HG03139 (cell line): Measurements from ENCODE around the gene CACNB3.

ENCODE experiments used
- ATAC-seq: cut with Tn5 transposase; IDR thresholded peaks from one replicate; pipeline ENCODE4 v1.9.1; 2021; ENCODE audit not compliant: unreplicated experiment

CACNB3 gene

DNA sequence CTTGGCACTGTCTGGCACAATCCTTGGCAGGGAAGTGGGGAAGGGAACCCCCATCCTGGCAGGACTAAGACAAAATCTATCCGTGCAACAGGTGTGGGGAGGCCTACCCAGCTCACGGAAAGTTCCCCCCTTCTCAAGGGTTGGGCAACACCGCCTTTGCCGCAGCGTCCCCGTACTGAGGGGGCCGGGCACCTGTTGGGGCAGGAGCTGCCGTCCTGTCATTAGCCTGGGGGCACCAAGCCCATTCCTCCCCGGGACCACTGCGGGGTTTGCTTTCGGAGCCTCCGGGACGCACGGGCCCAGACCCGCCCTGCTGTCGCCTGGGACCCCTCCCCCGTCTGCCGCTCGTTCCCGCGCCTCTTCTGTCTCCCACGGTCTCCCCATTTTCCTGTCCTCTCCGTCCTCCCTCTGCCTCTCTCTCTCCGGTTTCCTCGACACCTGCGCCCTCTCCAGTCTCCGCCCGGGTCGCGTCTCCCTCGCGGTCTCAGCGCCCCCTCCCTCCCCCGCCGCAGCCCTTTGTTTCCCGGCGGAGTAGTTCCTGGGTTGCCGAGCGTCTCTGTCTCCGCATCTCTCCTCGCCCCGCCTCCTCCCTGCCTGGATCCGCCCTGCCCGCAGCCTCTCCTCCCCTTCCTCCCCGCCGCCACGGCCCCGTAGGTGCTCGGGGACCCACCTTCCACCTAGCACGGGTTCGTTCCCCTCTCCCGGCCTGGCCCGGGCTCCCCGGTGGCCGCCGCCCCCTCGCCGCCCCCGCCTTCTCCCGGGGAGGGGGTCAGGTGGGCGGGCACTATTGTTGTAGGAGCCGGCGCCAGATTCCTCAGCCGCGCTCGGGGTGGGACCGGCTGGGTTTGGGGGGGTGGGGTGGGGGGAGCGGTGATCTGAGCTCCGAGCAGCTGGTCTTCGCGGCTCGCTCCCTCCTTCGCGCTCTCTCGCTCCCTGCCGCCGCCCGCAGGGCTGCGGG, at the start of gene CACNB3:
Gene CACNB3 (plus strand): TSS at position 624 of the 958 bp plus-strand sequence. CDS start 434 bp downstream, outside the sequence.
- ATAC-seq: no peak

DNA sequence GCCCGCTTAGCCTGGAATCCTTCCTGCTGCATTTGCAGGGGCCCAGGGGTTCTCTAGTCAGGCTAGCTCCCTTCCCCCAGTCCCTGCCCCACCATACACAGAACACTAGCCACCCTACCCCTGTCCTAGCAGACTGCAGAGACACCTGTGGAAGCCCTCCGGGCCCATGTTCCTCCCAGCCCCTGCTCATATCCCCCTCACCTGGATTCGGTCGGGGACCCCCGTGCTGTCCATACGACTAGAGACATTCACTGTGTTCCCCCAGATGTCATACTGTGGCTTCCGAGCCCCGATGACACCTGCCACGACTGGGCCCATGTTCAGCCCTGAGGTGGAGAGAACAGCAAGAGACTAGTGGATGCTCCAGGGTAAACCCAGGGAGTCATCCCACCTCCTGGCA, 49.6 kb upstream of the CACNB3 start:
- no peak for ATAC-seq

DNA sequence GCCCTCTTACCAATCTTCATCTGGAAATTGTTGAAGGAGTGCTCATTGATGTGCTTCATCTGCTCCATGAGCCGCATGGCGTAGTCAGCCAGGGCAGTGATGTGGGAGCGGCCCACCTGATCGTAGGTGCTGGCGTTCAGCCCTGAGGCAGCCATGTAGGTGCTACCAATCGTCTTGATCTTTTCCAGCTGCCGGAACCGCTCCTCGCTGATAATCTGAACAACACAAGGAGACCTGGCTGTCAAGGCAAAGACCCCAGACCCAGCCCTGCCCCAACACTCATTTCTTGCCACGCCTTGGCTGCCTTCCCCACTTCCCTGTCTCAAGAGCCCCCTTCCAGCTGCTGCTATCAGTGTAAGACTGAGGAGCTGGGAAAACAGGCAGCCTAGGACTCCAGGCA, 47.5 kb upstream of the CACNB3 start:
- ATAC-seq: no peak

DNA sequence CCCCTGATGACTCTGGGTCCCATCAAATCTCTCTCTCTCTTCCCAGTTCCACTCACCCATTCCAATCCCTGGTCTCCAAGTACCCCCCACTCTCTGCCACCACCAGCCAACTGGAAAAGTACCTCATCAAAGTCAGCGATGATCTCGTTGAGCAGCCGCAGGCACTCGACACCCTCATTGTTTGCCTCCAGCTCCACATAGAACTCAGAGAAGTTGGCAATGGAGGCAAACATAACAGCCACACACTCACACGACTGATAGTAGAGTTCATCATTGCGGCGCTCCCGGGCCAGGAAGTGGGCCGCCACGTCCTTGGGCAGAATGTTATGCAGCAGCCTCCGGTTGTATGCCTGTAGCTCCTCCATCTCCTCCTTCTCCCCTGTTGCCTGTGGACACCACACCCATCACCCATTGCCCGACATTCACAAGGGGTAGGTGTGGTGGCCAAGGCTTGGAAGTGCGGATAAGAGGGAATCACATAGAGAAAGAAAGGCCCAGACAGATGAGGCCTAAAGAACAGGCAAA, 46.6 kb upstream of the CACNB3 start:
- no peak for ATAC-seq

DNA sequence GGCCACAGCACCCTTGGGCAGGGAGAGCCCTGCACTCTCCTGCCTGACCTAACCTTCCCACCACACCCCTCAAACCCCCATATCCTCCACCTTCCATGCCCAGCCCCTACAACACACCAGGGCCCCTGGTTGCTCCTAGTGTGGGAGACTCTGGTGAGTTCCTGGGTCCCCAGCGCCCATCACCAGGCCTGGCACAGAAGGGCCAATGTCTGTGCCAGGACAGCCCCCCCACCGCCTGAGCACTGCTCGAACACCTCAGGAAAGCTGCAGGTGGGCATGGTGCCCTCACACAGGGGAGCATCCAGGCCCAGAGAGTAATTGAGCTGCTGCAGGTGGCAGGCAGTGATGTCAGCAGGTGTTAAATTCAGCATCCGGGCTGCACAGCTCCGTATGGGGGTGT, 44.6 kb upstream of the CACNB3 start:
- no peak for ATAC-seq

DNA sequence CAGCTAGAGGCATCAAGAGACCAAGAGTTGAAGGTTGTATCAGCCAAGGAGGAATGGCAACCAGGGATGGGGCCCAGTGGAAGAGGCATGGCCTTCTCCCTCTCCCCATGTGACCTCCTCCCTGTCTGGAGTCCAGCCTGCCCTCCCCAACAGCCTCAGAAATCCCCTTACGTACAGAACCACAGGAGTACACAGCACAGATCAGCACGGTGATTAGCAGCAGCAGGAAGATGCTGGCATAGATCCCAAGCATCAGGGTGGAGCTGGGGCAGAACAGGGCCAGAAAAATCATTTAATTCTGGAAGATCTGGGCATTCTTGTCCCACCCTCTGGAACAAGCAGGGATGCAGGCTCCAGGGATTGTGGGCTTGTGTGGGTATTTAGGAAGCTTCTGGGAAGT, 43.8 kb upstream of the CACNB3 start:
- no peak for ATAC-seq

DNA sequence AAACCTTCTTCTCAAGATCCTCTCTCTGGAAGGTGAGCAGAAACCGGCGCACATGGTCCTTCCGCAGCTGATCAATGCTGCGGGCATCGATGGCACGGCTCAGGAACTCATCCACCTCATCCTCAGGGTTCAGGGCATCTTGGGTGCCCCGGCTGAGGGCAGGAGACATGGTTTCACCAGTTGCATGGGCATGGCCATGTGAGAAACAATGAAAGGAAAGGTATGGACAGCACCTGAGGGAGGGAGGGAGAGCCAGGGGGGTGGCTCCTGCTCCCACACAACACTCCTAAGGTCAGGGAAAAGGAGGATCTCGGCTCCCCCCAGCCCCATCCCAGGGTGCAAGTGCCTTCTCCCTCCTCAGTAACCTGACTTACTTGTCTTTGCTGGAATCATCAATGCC, 43.0 kb upstream of the CACNB3 start:
- no peak for ATAC-seq

DNA sequence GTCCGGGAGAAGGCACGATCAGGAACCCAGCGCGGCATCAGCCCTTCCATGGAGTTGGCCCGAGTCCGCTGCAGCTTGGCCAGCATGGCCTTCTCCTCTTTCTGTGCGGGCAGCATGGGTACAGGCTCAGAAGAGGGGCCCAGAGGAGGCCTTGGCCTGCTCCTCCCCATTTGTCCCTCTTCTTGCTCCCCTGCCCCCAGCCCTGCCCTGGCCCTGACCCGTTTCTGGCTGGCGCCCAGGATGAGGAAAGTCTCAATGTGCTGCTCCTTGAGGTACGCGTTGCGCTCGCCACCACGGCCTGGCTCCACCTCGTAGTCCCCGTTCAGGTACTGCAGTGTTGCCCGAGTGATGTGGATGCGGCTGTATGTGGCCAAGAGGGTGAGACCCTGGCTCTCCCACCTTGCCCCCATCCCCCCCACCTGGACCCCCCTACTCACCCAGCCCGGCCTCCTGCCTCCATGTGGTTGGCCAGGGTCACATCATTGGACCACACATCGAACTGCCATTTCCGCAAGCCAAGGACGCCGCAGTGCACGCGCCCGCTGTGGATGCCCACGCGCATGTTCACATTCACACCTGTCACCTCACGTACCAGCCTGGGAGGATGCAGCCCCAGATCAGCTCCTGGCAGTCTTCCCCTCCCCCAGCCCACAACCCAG, 42.2 kb upstream of the CACNB3 start:
- no peak for ATAC-seq

DNA sequence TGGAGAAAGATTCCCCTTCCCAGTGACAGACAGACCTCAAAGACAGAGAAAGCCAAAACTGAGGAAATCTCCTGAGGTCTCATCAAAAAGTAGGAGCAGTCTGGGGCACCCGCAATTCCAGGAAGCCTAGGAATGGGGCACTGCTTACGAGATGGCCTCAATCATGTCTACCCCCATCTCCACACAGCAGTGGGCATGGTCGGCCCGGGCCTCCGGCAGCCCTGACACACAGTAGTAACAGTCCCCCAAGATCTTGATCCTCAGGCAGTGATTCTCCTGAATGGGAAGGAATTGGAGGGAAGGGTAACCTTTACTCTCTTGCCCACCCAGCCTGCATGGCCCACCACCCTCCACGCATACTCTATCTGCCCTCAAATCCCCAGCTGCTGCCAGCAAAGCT, 41.3 kb upstream of the CACNB3 start:
- no peak for ATAC-seq

DNA sequence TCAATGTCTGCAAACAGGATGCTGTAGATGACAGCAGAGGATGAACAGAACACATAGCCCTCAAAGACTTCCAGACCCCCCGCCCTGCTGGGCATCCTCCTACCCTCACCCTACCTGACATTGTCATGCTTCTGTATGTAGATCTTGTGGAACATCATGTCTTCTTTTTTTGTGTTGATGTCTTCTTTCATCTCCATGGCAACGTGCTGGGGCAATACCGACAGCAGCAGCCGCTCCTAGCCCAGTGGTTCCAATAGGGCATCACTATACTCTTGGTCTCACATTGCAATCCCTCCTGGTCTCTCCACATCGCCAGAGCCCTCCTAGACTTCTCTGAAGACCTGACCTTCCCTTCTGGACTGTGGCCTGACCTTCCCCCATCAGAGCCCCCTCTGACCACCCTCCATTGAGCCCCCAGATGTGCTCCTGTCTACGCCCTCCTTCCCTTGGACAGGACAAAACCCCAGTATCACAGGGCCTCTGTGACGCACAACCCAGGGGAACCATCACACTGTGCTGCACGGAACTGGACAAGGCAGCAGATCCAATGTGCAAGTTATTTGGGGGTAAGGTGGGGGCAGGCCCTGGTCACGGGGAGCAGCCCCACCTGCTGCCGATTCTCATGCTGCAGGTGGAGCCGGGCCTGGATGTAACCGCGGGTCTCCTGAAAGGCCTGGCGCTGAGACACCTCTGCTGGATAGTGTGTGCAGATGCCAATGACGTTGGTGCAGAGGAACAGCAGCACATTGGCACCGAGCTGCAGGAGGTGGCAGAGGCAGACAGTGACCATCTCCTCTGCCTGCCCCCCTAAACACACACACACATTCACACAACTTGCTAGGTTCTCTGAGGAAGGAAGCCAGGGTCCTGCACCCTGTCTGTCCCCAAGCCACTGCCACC, 40.5 kb upstream of the CACNB3 start:
- ATAC-seq: no peak

DNA sequence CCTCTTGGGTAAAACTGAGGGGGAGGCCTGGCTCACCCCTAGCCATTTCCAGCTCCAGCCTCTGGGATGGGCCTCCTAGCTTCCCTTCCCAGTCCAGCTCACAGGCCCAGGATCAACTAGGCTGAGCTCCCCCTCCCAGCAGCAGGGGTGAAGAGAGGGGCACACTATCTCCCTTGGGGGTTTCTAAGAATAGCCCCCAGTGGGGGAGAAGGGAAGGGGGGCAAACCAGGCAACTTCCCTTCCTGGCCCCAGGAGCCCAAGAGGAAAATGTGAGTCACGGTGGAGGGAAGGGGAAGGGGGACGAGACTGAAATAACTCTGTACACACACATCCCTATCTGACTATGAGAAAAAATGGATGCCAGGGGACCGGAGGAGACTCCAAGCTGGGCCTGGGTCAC, 38.4 kb upstream of the CACNB3 start:
- ATAC-seq: no peak

DNA sequence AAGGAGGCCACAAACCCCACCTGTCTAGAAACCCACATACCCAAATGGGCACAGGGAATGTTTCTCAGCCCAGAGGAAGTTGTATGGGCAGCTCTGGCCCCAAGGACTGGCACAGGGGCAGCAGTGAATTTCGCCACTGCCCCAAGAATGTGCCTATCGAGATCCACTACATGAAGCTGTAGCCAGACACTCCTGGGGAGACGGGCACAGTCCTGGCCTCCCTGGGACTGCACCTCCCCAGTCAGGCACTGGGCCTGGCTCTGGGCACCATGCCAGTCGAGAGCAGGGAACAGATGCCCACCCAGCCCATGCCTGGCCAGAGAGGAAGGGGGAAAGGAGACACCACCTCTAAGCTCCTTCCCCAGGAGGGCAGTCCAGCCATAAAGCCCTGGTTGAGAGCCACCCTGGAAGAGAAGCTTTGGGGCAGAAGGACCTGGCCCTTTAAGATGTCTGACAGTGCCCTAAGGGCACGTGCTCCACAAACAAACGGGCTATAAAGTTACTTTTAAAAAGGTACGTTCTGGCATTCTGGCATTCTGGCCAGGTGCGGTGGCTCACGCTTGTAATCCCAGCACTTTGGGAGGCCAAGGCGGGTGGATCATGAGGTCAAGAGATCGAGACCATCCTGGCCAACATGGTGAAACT, 37.8 kb upstream of the CACNB3 start:
- no peak for ATAC-seq

DNA sequence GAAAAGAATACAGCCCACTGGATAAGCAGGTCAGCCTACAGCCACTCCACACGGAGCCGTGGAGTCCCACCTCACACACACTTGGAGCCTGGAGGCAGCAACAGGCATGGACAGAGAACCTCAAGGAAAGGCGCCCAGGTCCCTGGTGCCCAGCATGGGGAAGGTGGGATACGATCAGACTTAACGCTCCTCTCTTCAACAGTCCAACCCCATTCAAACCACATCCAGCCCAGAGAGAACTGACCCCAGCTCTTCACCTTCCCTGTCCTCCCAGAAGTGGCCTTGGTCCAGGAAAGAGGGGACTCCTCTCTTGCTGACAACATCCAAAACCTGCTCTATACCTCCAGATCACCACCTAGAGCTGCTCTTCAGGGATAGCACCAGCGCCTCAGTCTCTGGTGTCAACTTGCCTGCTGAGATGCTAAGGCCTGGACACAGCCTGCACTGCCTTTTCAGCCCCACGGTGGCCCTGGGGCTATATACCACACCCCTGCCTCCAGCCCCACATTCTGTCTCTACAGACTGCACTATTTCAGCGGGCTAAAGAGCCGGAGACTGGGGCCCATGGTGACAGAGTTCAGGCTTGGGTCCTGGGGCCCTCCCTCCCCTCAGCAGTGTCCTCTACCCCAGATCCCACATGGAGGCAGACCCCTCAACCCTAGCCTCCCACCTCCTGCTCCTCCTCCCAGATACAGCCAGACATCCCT, 36.4 kb upstream of the CACNB3 start:
- ATAC-seq: no peak

DNA sequence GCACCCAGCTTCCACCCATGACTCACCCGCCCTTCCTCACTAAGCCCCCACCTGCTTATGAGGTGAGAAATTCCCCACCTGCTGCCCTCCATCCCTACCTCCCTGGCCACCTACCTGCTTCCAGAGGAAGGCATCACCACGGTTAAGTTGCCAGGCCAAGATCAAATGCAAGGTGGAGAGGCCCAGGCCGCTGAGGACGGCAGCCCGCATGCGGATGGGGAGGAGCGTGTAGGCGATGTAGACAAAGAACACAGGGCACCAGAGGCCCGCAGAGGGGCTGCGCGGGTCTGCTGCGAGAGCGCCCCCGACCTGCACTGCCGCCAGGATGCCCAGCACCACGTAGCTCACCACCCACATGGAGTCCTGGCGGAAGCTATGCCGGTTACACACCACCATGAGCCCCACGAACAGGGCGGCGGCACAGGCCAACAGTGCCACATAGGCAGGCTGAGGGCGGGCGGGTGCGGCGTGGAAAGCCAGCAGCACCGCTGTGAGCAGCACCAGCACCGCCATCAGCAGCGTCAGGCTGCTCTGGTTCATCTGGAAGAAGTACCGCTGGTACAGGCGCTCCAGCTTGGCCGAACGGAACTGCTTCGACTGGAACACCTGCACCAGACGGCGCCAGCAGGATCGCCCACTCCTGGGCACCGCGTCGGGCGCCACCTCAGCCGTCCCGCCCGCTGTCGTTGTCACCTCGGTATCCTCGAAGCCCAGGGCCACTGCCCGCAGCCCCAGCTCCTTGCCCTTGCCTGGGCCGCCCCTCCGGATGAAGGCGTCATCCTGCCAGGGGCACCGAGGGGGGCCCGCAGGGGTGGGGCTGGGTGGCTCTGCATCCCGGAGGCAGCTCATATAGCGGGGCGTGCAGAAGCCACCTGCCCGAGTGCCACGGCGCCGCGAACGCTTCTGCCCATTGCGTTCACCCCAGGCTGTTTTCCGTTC, 35.6 kb upstream of the CACNB3 start:
- ATAC-seq: no peak

DNA sequence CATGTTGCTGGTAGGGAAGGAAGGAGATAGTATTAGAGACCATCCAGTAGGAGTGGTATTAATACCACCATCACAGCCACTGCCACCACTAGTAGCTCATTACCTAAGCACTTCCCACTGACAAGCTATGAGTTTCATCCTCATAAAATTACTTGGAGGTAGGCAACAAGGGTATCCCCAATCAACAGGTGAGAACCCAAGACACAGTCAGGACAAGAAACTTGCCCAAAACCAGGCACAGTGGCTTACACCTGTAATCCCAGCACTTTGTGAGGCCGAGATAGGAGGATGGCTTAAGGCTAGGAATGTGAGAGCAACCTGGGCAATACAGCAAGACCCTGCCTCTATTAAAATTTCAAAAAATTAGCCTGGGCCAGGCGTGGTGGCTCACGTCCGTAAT, 34.9 kb upstream of the CACNB3 start:
- ATAC-seq: no peak

DNA sequence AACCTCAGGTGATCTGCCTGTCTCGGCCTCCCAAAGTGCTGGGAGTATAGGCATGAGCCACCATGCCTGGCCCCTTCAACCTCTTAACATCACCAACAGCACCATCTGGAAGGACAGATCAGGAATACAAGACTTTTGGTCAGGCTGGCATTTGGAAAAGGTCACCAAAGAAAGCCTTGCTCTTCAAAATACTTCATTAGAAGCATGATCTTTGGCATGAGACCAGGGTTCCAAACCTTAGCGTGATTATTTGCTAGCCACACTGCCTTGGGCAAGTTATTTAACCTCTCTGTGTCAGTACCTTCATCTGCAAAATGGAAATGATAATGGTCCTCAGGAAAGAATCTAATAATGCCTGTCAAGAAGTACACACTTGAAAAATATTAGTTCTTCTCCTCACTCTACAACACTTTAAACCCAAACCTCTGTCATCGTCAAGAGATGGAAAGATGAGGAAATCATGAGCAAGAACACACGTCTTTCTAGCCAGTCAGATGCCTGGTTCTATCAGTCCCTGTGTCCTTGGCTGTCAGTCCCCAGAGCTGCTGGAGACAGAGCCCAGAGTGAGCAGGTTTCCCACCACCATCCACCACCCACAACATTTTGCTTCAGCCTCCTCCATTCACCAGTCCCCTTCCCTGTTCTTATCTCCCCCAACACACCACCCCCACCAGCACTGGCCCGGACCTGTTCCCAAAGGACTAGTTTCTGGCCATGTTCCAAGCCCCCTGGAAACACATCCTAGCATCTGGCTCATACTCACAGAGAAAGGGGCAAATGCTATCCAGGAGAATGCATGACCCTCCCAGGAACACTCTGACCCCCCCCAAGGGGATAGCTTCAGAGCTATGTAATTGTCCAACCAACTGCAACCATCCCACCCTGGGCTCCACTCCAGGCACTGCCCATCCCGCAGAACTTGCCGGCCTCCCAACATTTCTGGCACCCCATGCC, 31.4 kb upstream of the CACNB3 start:
- ATAC-seq: no peak

DNA sequence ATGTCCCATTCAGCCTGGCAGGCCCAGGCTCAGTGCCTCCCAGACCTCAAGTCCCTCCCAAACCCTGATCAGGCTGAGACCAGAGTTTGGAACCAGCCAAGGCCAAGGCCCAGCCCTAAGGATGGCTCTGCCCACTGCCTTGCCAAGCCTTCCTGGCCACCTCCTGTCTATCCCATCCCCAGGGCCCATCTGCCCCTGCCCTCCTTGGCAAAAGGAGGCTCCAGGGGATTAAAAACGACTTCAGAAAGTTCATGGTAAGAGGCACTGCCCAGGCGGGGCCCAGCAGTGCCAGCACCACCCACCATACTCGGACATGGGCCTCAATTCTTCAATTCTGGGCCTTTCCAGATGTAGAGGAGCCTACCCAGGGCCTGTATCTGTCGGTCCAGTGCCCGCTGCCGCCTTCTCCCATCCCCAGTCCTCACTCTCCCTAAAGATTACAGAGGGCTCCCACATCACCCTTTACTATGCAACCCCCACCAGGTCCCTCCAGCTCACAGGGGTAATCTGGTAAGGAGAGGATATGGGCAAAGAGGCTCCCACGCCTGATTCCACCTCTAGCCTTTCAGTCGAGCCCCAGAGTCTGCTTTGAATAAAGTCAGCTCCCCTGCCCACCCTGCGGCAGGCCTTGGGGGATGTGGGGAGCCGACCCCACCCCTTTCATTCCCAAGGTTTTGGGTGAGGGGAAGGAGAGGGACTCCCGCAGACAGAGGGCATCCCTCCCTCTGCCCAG, 30.3 kb upstream of the CACNB3 start:
- ATAC-seq: no peak
